Body of pancreas (tissue), 4 donors: ENCODE data around the gene GAK.

Experiments
- POLR2A ChIP-seq, 3 donors: fragments of 450-650 bp; IDR thresholded peaks; one replicate each; pipeline ENCODE4 v1.6.1; 2016; ENCODE audit warnings: antibody characterized with exemption in 3 of 3, mild to moderate bottlenecking in 2 of 3
- TF ChIP-seq, protein P1 (sequence below), 7 experiments: fragments of 450-650 bp in 4 of 7; fragments of 200-600 bp in 3 of 7; sonication (generic) in 3 of 7; IDR thresholded peaks; one replicate each; pipeline ENCODE4 v1.5.1; 2016 to 2019; ENCODE audit warnings: antibody characterized with exemption in 7 of 7

DNA sequence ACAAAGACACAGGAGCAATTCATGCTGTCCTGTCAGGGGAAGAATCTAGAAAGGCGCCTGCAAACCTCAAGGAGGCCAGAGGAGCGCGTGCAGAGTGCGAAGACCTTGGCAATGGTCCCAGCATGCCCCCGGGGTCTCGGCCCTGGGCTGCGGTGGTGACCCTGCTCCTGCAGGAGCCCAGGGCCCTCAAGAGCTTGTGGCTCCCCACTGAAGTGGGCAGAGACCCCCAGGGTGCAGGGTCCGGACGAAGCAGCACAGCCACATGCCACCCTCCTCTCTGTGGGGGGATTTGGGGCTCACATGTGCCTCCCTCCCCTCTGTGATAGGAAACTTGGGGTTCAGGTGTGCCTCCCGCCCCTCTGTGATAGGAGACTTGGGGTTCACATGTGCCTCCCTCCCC, 39.3 kb downstream of the GAK start:
- TF ChIP-seq, protein P1, sequence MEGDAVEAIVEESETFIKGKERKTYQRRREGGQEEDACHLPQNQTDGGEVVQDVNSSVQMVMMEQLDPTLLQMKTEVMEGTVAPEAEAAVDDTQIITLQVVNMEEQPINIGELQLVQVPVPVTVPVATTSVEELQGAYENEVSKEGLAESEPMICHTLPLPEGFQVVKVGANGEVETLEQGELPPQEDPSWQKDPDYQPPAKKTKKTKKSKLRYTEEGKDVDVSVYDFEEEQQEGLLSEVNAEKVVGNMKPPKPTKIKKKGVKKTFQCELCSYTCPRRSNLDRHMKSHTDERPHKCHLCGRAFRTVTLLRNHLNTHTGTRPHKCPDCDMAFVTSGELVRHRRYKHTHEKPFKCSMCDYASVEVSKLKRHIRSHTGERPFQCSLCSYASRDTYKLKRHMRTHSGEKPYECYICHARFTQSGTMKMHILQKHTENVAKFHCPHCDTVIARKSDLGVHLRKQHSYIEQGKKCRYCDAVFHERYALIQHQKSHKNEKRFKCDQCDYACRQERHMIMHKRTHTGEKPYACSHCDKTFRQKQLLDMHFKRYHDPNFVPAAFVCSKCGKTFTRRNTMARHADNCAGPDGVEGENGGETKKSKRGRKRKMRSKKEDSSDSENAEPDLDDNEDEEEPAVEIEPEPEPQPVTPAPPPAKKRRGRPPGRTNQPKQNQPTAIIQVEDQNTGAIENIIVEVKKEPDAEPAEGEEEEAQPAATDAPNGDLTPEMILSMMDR (IDR thresholded peaks at IDR 0.05): no peak
- no peak for TF ChIP-seq POLR2A (IDR thresholded peaks at IDR 0.05)
